ENCODE results near the gene TIMP2. TPM values are rescaled to one million over a fixed set of nuclear protein-coding genes. Genes with fewer than 3 reads are reported as not detected.

Gene TIMP2
- total RNA-seq, 4 donors from 2014 or later, result 52.9 to 133 (median 82.2) TPM

GRCh38 chr17:78806451-78806850 lies 118.7 kb downstream of the TIMP2 start:
- no peak for DNase-seq
- no peaks in the 10 kb centered on the region for H3K4me1 ChIP-seq
- H3K9me3 ChIP-seq, result no peaks in the 10 kb centered on the region
- no peak overlapping the region for H3K27ac ChIP-seq
- 78 to 80% methylated on average over 9 of the region's 9 CpGs for WGBS, 2 donors
- H3K36me3 ChIP-seq, result peaks cover 44 to 69% of the 10 kb centered on the region in 2 donors
- TF ChIP-seq POLR2A (IDR thresholded peaks at IDR 0.05), result no peak
- no peak for TF ChIP-seq CTCF (IDR thresholded peaks at IDR 0.05)
- no peak overlapping the region for H3K4me3 ChIP-seq (replicated peaks in 1 of 3)
- H3K27me3 ChIP-seq, result no peaks in the 10 kb centered on the region
- intact Hi-C loops (cut with DNase I), result no loop called here

DNA sequence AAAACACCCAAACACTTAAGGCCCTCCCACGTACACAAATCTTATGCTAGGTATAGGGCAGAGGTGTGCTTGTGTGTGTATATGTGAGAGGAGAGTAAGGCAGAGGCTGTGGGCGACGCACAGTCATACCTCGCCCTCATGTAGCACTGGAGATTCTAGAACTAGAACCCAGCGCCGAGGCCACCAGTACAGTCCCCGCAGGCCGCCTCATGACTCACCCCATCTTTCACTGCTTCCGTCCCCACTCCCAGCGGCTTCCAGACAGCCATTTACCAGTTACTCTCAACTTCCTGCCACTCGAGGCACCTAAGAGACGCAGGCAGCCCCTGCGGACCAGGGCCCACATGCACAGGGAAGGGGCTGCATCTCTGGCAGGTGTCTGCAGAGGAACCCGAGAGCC lies 119.9 kb downstream of the TIMP2 start:
- H3K4me1 ChIP-seq, result no peaks in the 10 kb centered on the region
- no peaks in the 10 kb centered on the region for H3K27me3 ChIP-seq
- H3K4me3 ChIP-seq (replicated peaks in 1 of 3), result no peak overlapping the region
- DNase-seq, result no peak
- peaks cover 42 to 63% of the 10 kb centered on the region in 2 donors for H3K36me3 ChIP-seq
- intact Hi-C loops (cut with DNase I), result no loop called here
- H3K9me3 ChIP-seq, result no peaks in the 10 kb centered on the region
- peak overlapping the region in 2 of 3 donors; percentile 45 to 61 for H3K27ac ChIP-seq
- TF ChIP-seq POLR2A (IDR thresholded peaks at IDR 0.05), result no peak
- TF ChIP-seq CTCF (IDR thresholded peaks at IDR 0.05), result no peak
- WGBS, 2 donors, result 84 to 95% methylated on average over 13 to 14 of the region's 14 CpGs

GRCh38 chr17:78804777-78805176 lies 120.4 kb downstream of the TIMP2 start:
- peaks cover 42 to 59% of the 10 kb centered on the region in 2 donors for H3K36me3 ChIP-seq
- no peaks in the 10 kb centered on the region for H3K27me3 ChIP-seq
- no peak overlapping the region for H3K4me3 ChIP-seq (replicated peaks in 1 of 3)
- intact Hi-C loops (cut with DNase I), result no loop called here
- no peak for DNase-seq
- TF ChIP-seq POLR2A (IDR thresholded peaks at IDR 0.05) (no peak), CTCF (IDR thresholded peaks at IDR 0.05) (no peak)
- no peaks in the 10 kb centered on the region for H3K4me1 ChIP-seq
- H3K27ac ChIP-seq, result peak overlapping the region in 2 of 3 donors; percentile 45 to 61
- 77 to 90% methylated on average over 11 of the region's 11 CpGs for WGBS, 2 donors
- H3K9me3 ChIP-seq, result no peaks in the 10 kb centered on the region

- Histone ChIP-seq H3K9me3 (no peaks in the 10 kb centered on the region), H3K4me3 (replicated peaks in 1 of 3) (no peak overlapping the region), H3K27ac (no peak overlapping the region), H3K27me3 (no peaks in the 10 kb centered on the region), H3K36me3 (peaks cover 48 to 61% of the 10 kb centered on the region in 2 donors), H3K4me1 (no peaks in the 10 kb centered on the region)
- intact Hi-C loops (cut with DNase I), result no loop called here
- 85 to 88% methylated on average over 19 to 21 of the region's 21 CpGs for whole genome bisulfite sequencing, 2 donors
- DNase-seq, result no peak
- no peak for TF ChIP-seq CTCF (IDR thresholded peaks at IDR 0.05)
- no peak for TF ChIP-seq POLR2A (IDR thresholded peaks at IDR 0.05)
Observed at GRCh38 chr17:78803186-78803845, 121.9 kb downstream of the TIMP2 start.

Other genes starting within 250 kb of the TIMP2 start
- 10 to 100 TPM; 69.0 to 94.5 (median 75.7) TPM for gene CYTH1, start 143.1 kb downstream of the TIMP2 start, total RNA-seq
- 10 to 100 TPM; 33.9 to 61.5 (median 46.6) TPM for gene USP36, start 84.6 kb downstream of the TIMP2 start, total RNA-seq
- 1 to 10 TPM in 3 of 4 donors, under 1 TPM in 1; 0.67 to 1.6 (median 1.4) TPM for gene CEP295NL, start 22.2 kb downstream of the TIMP2 start, total RNA-seq
- 100 to 1,000 TPM; 193 to 443 (median 390) TPM for gene LGALS3BP, start 54.5 kb upstream of the TIMP2 start, total RNA-seq
- 10 to 100 TPM; 21.2 to 37.1 (median 27.3) TPM for gene CANT1, start 84.4 kb upstream of the TIMP2 start, total RNA-seq
- gene C1QTNF1, start 98.8 kb upstream of the TIMP2 start, total RNA-seq, result 100 to 1,000 TPM in 1 of 4 donors, 10 to 100 TPM in 3; 58.8 to 135 (median 73.7) TPM
- 10 to 100 TPM; 23.9 to 37.1 (median 31.2) TPM for gene ENGASE, start 149.4 kb upstream of the TIMP2 start, total RNA-seq